Stimulated activated CD4-positive, alpha-beta T cell treated with anti-CD3 and anti-CD28 coated beads, Interleukin-12 subunit alpha, Interleukin-12 subunit beta, amount 100 ng/mL, for 48 hours (primary cell): Measurements from ENCODE around the gene SSTR3.

Experiments
- DNase-seq, 3 donors: peaks; one replicate each; pipeline ENCODE4 v3.0.0-alpha.2; 2020; ENCODE audit warnings: low read depth in 2 of 3, low spot score in 1 of 3

Gene SSTR3

DNA sequence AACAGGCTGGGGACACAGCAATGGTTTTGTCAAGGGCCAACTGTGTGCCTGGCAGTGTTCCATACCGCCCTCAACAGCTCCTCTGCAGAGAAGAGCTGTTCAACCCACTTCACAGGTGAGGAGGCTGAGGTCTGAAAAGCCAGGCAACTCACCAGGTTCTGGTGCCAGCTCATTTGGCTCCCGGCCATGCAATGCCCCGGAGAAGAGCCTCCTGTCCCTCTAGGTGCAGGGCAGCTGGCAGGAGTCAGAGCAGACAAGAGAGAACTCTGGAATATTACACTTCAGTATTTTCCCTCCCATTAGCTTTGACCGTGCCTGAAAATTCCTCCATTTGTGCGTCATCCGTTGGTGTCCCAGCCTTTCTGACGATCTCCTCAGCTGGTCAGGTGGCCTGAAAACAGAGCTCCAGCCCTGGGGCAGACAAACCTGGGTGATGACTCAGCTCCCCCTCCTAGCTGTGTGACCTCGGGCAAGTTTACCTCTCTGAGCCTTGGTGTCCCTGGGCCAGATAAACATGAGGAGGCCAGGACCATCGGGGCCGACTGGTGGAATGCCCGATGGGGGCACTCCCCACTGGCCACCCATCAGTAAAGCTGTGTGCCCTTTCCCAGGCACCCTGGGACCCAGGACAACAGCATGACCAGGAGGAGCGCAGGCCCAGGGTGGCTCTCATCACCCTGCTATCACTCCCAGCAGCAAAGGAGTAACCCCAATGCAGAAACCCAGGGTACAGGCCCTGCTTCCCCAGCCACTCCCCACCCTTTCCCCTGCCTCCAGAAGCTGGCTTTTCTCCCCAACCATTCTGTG lies 14.6 kb downstream of the SSTR3 start:
- DNase-seq: no peak

GRCh38 chr22:37196539-37197450 lies 15.5 kb downstream of the SSTR3 start:
- no peak for DNase-seq

GRCh38 chr22:37195921-37196320 lies 16.4 kb downstream of the SSTR3 start:
- DNase-seq: no peak

- DNase-seq: no peak
These were observed 17.5 kb downstream of the SSTR3 start for GRCh38 chr22:37194750-37195149.

DNA sequence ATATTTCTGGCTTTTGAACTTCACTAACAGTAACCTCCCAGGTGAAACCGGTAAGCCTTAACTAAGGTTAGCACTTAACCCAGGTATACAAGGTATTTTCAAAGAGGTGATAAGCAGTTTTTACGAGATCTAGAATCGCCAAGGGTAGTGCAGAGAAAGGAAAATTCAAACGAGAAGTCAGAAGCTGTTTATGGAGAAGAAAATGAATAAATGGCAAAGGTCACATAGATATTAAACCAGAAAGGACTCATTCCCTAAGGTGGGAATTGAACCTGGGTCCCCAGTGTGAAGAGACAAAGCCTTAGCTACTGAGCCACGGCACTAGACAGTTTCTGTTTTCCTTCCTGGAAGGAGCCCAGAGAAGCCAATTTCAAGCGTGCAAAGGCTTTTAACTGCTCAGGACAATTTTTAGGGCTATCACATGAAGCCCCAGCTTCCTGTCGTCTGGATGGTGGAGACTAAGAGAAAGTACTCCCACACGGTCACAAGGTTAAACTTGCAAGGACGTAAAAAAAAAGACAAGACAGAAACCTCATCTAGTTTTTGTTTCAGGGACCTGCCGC lies 18.6 kb downstream of the SSTR3 start:
- DNase-seq: peak; percentile 45 to 48 (median 48)

DNA sequence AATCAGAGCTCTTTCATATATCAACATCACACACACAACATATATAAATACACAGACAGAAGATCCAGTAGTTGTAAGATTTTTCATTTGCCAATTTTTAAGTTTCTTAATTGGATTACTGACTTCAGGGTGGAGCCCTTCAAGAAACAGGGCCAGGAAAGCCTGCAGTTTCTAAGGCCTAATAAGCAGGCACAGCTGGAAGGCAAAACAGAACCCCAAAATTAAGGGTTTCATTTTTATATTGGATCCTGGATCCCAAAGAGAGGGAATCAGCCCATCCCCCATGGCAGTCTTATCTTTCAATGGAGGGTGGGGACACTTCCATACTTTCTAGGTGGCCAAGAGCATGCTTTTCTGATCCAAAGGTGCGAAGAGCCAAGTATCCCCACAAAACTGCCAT lies 19.5 kb downstream of the SSTR3 start:
- DNase-seq: no peak

DNA sequence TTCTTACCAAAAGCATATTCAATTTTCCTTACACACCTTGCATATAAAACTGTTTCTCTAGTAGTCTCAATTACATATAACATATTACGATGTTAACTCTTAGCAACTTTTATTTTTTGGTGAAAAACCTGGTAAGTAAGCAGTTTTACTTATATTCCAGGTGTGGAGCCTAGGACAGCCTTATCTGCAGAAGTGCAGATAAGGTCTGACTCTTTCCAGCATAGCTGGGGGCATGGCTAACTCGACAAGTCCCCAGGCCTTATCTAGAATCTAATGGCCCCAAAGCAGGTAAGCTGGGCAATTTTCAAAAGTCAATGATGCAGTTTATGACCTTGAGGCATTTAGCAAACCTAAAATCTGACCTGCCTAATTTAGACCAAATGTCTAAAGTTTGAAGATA lies 20.1 kb downstream of the SSTR3 start:
- no peak for DNase-seq

- no peak for DNase-seq
These were observed 22.0 kb downstream of the SSTR3 start for GRCh38 chr22:37190262-37190780.

DNA sequence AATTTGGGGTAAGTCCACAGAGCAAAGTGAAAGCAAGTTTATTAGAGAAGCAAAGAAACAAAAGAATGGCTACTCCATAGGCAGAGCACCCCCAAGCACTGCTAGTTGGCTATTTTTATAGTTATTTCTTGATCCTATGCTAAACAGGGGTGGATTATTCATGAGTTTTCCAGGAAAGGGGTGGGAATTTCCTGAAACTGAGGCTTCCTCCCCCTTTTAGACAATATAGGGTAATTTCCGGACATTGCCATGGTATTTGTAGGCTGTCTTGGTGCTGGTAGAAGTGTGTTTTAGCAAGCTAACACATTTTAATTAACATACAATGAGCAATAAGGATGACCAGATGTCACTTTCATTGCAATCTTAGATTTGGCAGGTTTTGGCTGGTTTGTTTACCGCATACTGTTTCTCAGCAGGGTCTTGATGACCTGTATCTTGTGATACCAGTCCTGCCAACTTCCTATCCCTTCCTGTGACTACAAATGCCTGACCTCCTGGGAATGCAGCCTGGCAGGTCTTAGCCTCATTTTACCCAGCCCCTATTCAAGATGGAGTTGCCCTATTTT lies 23.3 kb downstream of the SSTR3 start:
- no peak for DNase-seq

GRCh38 chr22:37187891-37188761 lies 24.2 kb downstream of the SSTR3 start, which contains the start of gene C1QTNF6:
C1QTNF6 (minus strand) TSS chr22:37188247; CDS start chr22:37188213, 34 bp downstream.
- DNase-seq: no peak

- no peak for DNase-seq
These were observed 24.8 kb downstream of the SSTR3 start for GRCh38 chr22:37187552-37187890.

DNA sequence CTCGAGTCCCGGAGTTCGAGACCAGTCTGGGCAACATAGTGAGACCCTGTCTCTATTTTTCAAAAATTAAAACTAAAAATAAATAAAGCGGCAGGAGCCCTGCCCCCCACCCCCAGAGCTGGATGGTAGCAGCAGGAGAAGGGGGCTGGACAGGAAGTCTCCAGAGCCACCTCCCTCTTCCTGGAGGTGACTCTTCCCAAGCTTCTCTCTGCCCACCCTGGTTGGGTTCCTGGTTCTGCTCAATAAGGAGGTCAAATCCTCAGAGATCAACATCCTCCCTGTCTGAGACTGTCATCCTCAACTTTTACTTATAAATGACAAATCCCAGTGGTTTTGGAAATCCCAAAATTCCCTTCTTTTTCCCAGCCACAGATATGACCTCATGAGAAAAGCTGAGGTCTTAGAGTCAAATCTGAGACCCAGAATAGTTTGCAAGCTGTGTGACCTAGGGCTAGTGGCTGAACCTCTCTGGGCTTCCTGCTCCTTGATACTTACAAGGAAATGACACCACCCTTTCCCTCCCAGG lies 25.2 kb downstream of the SSTR3 start:
- no peak for DNase-seq

GRCh38 chr22:37186228-37186996 lies 25.9 kb downstream of the SSTR3 start:
- DNase-seq: peak in 1 of 3 donors; percentile 53

GRCh38 chr22:37185646-37186227 lies 26.5 kb downstream of the SSTR3 start:
- no peak for DNase-seq

DNA sequence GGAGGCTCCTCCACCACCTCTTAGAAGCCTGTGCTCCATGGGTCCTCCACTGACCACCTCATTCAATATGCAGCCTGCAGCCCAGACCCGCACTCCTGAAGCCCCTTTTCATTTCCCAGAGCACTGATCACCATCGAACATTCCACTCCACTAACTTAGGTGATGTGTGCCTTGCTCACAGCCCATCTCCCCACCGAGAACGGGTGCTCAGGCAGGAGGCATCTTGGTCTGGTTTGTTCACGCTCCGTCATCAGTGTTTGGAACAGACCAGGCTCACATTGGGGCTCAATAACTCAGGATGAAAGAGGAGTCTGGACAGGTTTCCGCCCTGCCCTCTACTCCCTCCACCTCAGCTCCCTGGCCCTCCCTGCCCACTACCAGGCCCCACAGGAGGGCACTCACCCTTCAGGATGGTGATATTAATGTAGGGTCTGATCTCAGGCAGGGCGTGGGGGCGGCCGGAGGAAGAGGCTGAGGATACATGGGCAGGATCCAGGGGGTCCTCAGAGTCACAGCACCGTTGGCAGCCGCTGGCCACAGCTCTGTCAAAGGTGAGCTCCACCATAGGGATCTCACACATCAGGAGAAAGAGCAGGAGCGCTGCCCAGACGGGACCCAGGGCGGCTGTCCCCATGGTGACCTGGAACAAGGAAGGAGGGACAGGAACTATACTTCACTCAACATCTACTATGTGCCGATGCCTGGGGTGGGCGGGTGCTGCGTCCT lies 27.3 kb downstream of the SSTR3 start:
- DNase-seq: no peak

GRCh38 chr22:37184380-37184755 lies 27.9 kb downstream of the SSTR3 start:
- no peak for DNase-seq

DNA sequence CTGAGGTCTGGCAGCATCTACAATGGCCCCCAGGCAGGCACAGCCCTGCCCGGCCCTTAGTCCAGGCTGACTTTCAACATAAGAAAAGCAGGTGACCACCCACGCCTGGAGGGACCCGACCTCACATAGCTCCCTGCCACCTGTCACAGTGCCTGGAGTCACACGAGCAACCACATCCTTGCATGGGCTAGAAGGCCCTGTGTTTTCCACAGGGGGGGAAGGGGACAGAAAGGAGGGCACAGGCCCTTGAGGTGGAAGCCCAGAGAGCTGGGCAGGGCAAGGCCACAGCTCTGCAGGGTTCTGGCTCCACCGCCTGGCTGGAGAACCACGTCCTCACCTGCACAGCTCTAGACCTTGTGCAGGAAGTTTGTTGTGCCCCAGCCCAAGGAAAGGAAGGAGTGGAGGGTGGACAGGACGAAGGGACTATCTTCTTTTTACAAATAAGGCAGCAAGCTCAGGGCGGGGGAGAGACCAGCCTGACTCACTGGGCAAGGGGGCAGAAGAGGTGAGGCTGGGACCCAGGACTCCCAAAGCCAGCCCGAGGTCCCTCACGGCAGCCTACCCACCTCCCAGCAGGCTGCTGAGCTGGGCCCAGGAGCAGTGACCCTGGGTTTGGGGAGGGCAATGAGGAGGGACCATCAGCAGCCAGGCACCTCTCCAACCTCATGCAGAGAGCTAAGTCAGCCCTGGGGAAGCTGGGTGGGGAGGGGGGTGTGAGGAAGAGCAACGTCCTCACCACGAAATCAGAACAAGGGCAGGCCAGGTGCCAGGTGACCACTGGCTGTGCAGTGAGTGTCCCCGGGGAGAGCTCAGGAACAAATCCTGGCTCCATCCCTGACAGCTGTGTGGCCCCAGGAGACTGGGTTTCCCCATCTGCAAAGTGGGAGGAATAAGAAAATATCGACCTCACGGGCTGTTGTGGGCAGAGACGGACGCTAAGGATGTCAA lies 28.6 kb downstream of the SSTR3 start:
- no peak for DNase-seq
